Coronary artery (tissue), 2 donors: Measurements from ENCODE around the gene PFDN5.

ENCODE experiments used
- DNase-seq: peaks from one replicate; pipeline ENCODE4 v3.0.0-alpha.2; 2017; ENCODE audit warnings: low spot score
- H3K27ac ChIP-seq, 2 donors: fragments of 200-600 bp; sonication (generic); one replicate each; pipeline ENCODE4 v1.5.1; 2016 to 2019
- H3K4me3 ChIP-seq: fragments of 200-600 bp; sonication (generic); 2 replicates; pipeline ENCODE4 v1.5.1; 2016; ENCODE audit warnings: mild to moderate bottlenecking, moderate library complexity
- CTCF ChIP-seq: fragments of 200-600 bp; sonication (generic); IDR thresholded peaks from one replicate; pipeline ENCODE4 v1.5.1; 2019; ENCODE audit warnings: antibody characterized with exemption

Gene PFDN5

DNA sequence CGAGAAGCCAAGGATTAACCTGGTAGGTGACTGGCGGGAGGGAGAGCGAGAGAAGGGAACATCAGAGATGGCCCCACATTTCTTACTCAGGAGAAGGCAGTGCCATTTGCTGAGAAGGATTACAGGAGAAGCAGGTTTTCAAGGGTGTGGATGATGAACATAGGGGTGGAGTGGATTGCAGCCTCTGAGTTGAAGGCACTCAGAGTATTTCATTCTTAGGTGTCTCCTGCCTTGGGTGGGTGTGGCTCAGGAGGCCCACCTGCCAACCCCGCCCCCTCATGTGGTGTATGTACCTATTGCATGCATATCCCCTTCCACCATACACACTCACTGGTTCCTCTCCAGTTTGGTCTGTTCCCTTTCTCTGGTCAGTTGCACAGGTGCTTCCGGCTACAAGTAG is 20.9 kb upstream of the PFDN5 start:
- no peak overlapping the region for H3K27ac ChIP-seq
- TF ChIP-seq CTCF: no peak
- H3K4me3 ChIP-seq: no peak overlapping the region
- DNase-seq: no peak

DNA sequence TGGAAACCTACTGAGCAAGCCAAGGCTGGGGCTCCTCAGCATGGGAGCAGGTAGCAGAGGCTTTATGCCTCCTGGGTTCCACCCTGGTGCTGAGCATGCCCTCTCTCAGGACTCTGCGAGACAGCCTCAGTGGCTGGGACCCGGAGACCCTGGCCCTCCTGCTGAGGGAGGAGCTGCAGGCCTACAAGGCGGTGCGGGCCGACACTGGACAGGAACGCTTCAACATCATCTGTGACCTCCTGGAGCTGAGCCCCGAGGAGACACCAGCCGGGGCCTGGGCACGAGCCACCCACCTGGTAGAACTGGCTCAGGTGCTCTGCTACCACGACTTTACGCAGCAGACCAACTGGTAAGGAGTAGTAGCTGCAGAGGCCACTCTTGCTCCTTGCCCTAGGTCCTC is 18.8 kb upstream of the PFDN5 start:
- no peak for DNase-seq
- Histone ChIP-seq H3K27ac (no peak overlapping the region), H3K4me3 (no peak overlapping the region)
- no peak for TF ChIP-seq CTCF

- TF ChIP-seq CTCF: no peak
- no peak for DNase-seq
- no peak overlapping the region for H3K27ac ChIP-seq
- no peak overlapping the region for H3K4me3 ChIP-seq
Measured at GRCh38 chr12:53277981-53278380, 17.4 kb upstream of the PFDN5 start.

- TF ChIP-seq CTCF: no peak
- Histone ChIP-seq H3K27ac (no peak overlapping the region), H3K4me3 (no peak overlapping the region)
- DNase-seq: no peak
Measured at GRCh38 chr12:53279283-53279869, 16.0 kb upstream of the PFDN5 start.

DNA sequence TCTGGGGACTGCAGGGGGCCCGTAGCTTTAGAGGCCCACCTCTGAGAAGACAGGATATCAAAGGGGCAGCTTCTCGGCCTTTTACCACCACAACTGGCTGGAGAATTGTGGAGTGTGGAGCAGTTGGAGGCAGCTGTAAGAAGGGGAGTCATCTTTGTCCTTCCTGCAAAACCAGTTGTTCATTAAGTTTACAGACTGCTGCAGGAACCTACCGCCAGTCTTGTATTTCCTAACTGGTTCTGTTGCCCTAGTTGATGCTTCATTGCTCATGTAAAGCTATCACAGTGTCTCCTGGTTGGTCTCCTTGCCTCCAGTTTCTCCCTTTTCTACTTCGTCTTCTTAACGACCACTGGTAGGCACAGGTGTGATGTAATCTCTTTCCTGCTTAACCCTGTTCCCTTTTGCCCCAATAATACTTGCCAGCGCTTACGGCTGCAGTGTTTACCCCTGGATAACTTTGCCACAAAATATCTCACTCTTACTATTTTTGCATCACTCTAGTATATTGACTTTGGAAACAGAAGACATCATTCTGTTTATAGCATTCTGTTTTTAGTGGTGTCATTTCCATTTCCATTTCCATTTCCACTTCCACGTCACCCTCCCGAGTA is 15.3 kb upstream of the PFDN5 start:
- TF ChIP-seq CTCF: no peak
- H3K4me3 ChIP-seq: no peak overlapping the region
- no peak overlapping the region for H3K27ac ChIP-seq
- DNase-seq: no peak

DNA sequence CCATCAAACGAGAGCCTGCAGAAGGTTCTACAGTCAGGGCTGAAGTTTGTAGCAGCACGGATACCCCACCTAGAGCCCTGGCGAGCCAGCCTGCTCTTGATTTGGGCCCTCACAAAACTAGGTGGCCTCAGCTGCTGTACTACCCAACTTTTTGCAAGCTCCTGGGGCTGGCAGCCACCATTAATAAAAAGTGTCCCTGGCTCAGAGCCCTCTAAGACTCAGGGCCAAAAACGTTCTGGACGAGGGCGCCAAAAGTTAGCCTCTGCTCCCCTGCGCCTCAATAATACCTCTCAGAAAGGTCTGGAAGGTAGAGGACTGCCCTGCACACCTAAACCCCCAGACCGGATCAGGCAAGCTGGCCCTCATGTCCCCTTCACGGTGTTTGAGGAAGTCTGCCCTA is 8.9 kb upstream of the PFDN5 start:
- DNase-seq: no peak
- TF ChIP-seq CTCF: no peak
- Histone ChIP-seq H3K27ac (no peak overlapping the region), H3K4me3 (no peak overlapping the region)

GRCh38 chr12:53287741-53288216 is 7.6 kb upstream of the PFDN5 start:
- peak; percentile 33 for TF ChIP-seq CTCF
- Histone ChIP-seq H3K4me3 (no peak overlapping the region), H3K27ac (no peak overlapping the region)
- DNase-seq: no peak
